ENCODE measurements around the gene CCDC18.
"Not testable (repeated sequence)": the region's sequence is repeated elsewhere in the genome, so short reads cannot be mapped to it uniquely, and the experiment has no call there.

Gene CCDC18

GRCh38 chr1:93172778-93173177, 7.7 kb upstream of the CCDC18 start:
- no peak for DNase-seq

- not testable (repeated sequence) for DNase-seq
Observed at GRCh38 chr1:93174638-93175037, 5.9 kb upstream of the CCDC18 start.

GRCh38 chr1:93177991-93178390, 2.5 kb upstream of the CCDC18 start:
- DNase-seq, result no peak

- DNase-seq, result no peak
Observed at GRCh38 chr1:93178418-93178817, 2.1 kb upstream of the CCDC18 start.

- DNase-seq, result peak; percentile 99
Observed at GRCh38 chr1:93179886-93180722, 420 bp upstream of the CCDC18 start, which contains the start of gene TMED5. Gene TMED5, minus strand, starts transcription at chr1:93180413. Its CDS starts 171 bp downstream, at chr1:93180242.

- peak; percentile 89 for DNase-seq
Observed at GRCh38 chr1:93186667-93187066, 6.1 kb downstream of the CCDC18 start.

GRCh38 chr1:93190432-93190831, 9.9 kb downstream of the CCDC18 start:
- no peak for DNase-seq

GRCh38 chr1:93194231-93194990, 13.9 kb downstream of the CCDC18 start:
- DNase-seq, result peak; percentile 54

GRCh38 chr1:93196591-93196990, 16.1 kb downstream of the CCDC18 start:
- DNase-seq, result no peak

GRCh38 chr1:93199150-93199549, 18.6 kb downstream of the CCDC18 start:
- no peak for DNase-seq

- DNase-seq, result no peak
Observed at GRCh38 chr1:93200086-93200620, 19.6 kb downstream of the CCDC18 start.

GRCh38 chr1:93200714-93201113, 20.2 kb downstream of the CCDC18 start:
- no peak for DNase-seq

GRCh38 chr1:93205892-93206566, 25.5 kb downstream of the CCDC18 start:
- no peak for DNase-seq

GRCh38 chr1:93206567-93206954, 26.0 kb downstream of the CCDC18 start:
- no peak for DNase-seq

- DNase-seq, result no peak
Observed at GRCh38 chr1:93207211-93207610, 26.7 kb downstream of the CCDC18 start.

- no peak for DNase-seq
Observed at GRCh38 chr1:93215322-93215721, 34.8 kb downstream of the CCDC18 start.

GRCh38 chr1:93219443-93219842, 38.9 kb downstream of the CCDC18 start:
- DNase-seq, result peak; percentile 40

- DNase-seq, result not testable (repeated sequence)
Observed at GRCh38 chr1:93220716-93221115, 40.2 kb downstream of the CCDC18 start.

GRCh38 chr1:93221913-93222312, 41.4 kb downstream of the CCDC18 start:
- no peak for DNase-seq

- no peak for DNase-seq
Observed at GRCh38 chr1:93223023-93223675, 42.6 kb downstream of the CCDC18 start.

- no peak for DNase-seq
Observed at GRCh38 chr1:93235261-93235660, 54.7 kb downstream of the CCDC18 start.

- DNase-seq, result no peak
Observed at GRCh38 chr1:93237021-93237420, 56.5 kb downstream of the CCDC18 start.

GRCh38 chr1:93238425-93238824, 57.9 kb downstream of the CCDC18 start:
- no peak for DNase-seq

Measured in hematopoietic multipotent progenitor cell treated with erythropoietin and hydrocortisone succinate and interleukin-3 and kit ligand, for 4 days (in vitro differentiated cells).